ENCODE measurements around the gene TEX13B. TPM values are rescaled to one million over a fixed set of nuclear protein-coding genes. Genes with fewer than 3 reads are reported as not detected.

The TEX13B gene
- total RNA-seq, 2 experiments from 2014 or later, result not detected

Other genes starting within 250 kb of the TEX13B start
- gene TSC22D3, start 206.6 kb downstream of the TEX13B start, total RNA-seq, result 10 to 100 TPM; 36.5 to 41.9 TPM
- not detected for gene NCBP2L, start 204.6 kb downstream of the TEX13B start, total RNA-seq
- 1 to 10 TPM; 3.6 to 3.8 TPM for gene MID2, start 156.5 kb downstream of the TEX13B start, total RNA-seq
- gene VSIG1, start 62.7 kb upstream of the TEX13B start, total RNA-seq, result 10 to 100 TPM in 1 of 2 experiments, 1 to 10 TPM in 1; 9.9 to 13.4 TPM
- gene PSMD10, start 109.2 kb upstream of the TEX13B start, total RNA-seq, result 10 to 100 TPM; 32.9 to 33.7 TPM
- 10 to 100 TPM; 11.1 to 12.0 TPM for gene ATG4A, start 109.4 kb upstream of the TEX13B start, total RNA-seq